Activated T-helper 17 cell treated with anti-CD3 and anti-CD28 coated beads, Interleukin-2, amount 50 U/mL, for 72 hours (primary cell): ENCODE results near the gene RALA. TPM values are rescaled to one million over a fixed set of nuclear protein-coding genes. Genes with fewer than 3 reads are reported as not detected.

Experiments used
- ATAC-seq: fragments of 150-1000 bp; cut with Tn5 transposase; replicated peaks from 2 replicates; pipeline ENCODE4 v1.10.0; 2021; ENCODE audit warnings: mild to moderate bottlenecking, moderate library complexity
- H3K27ac Mint-ChIP-seq: one replicate; pipeline ENCODE4 v1.8.0; 2022; ENCODE audit warnings: mixed read lengths
- H3K27me3 Mint-ChIP-seq: one replicate; pipeline ENCODE4 v1.8.0; 2022; ENCODE audit warnings: mixed read lengths
- H3K36me3 Mint-ChIP-seq: one replicate; pipeline ENCODE4 v1.8.0; 2022; ENCODE audit warnings: low read depth, mild to moderate bottlenecking, mixed read lengths
- H3K4me1 Mint-ChIP-seq: one replicate; pipeline ENCODE4 v1.8.0; 2022; ENCODE audit warnings: mixed read lengths
- H3K4me3 Mint-ChIP-seq: one replicate; pipeline ENCODE4 v1.8.0; 2022; ENCODE audit warnings: mild to moderate bottlenecking, mixed read lengths
- H3K9me3 Mint-ChIP-seq: one replicate; pipeline ENCODE4 v1.8.0; 2022; ENCODE audit warnings: mixed read lengths
- total RNA-seq, 2 donors: library from RNA; stranded (reverse); gene quantifications; one replicate each; pipeline ENCODE4 v1.2.3, GENCODE V29; 2022

The RALA gene
- total RNA-seq, 2 donors from 2014 or later = 21.6 to 27.9 TPM

GRCh38 chr7:39696631-39697030 lies 73.3 kb downstream of the RALA start:
- no peak overlapping the region for H3K4me3 Mint-ChIP-seq
- H3K9me3 Mint-ChIP-seq = no peaks in the 10 kb centered on the region
- H3K27ac Mint-ChIP-seq = no peak overlapping the region
- peaks cover 96% of the 10 kb centered on the region for H3K36me3 Mint-ChIP-seq
- no peak for ATAC-seq
- no peaks in the 10 kb centered on the region for H3K4me1 Mint-ChIP-seq
- no peaks in the 10 kb centered on the region for H3K27me3 Mint-ChIP-seq

GRCh38 chr7:39697483-39697882 lies 74.1 kb downstream of the RALA start:
- Mint-ChIP-seq H3K27me3 (no peaks in the 10 kb centered on the region), H3K36me3 (peaks cover 95% of the 10 kb centered on the region), H3K4me1 (peaks cover 1% of the 10 kb centered on the region), H3K27ac (no peak overlapping the region), H3K9me3 (no peaks in the 10 kb centered on the region), H3K4me3 (no peak overlapping the region)
- no peak for ATAC-seq

- peaks cover 90% of the 10 kb centered on the region for H3K36me3 Mint-ChIP-seq
These were observed 76.8 kb downstream of the RALA start for GRCh38 chr7:39700165-39700564.

GRCh38 chr7:39700932-39701331 lies 77.6 kb downstream of the RALA start:
- Mint-ChIP-seq H3K27ac (no peak overlapping the region), H3K9me3 (no peaks in the 10 kb centered on the region), H3K4me3 (no peak overlapping the region), H3K36me3 (peaks cover 89% of the 10 kb centered on the region), H3K4me1 (peaks cover 4% of the 10 kb centered on the region), H3K27me3 (no peaks in the 10 kb centered on the region)
- no peak for ATAC-seq

More at GRCh38 chr7:39700165-39700564, 76.8 kb downstream of the RALA start:
- Mint-ChIP-seq H3K27ac (no peak overlapping the region), H3K9me3 (no peaks in the 10 kb centered on the region), H3K27me3 (no peaks in the 10 kb centered on the region), H3K4me1 (peaks cover 4% of the 10 kb centered on the region), H3K4me3 (no peak overlapping the region)
- no peak for ATAC-seq

GRCh38 chr7:39702133-39702532 lies 78.8 kb downstream of the RALA start:
- Mint-ChIP-seq H3K27me3 (no peaks in the 10 kb centered on the region), H3K4me1 (peaks cover 4% of the 10 kb centered on the region), H3K36me3 (peaks cover 89% of the 10 kb centered on the region), H3K4me3 (no peak overlapping the region), H3K9me3 (no peaks in the 10 kb centered on the region), H3K27ac (no peak overlapping the region)
- no peak for ATAC-seq

- Mint-ChIP-seq H3K27me3 (no peaks in the 10 kb centered on the region), H3K27ac (no peak overlapping the region), H3K4me1 (peaks cover 4% of the 10 kb centered on the region), H3K9me3 (no peaks in the 10 kb centered on the region), H3K4me3 (no peak overlapping the region), H3K36me3 (peaks cover 87% of the 10 kb centered on the region)
- no peak for ATAC-seq
These were observed 79.8 kb downstream of the RALA start for GRCh38 chr7:39703144-39703543.

- Mint-ChIP-seq H3K36me3 (peaks cover 30% of the 10 kb centered on the region), H3K27ac (no peak overlapping the region), H3K9me3 (peaks cover 6% of the 10 kb centered on the region), H3K4me1 (no peaks in the 10 kb centered on the region), H3K4me3 (no peak overlapping the region), H3K27me3 (no peaks in the 10 kb centered on the region)
- ATAC-seq = no peak
These were observed 85.7 kb downstream of the RALA start for GRCh38 chr7:39709029-39709428.

- H3K4me3 Mint-ChIP-seq = no peak overlapping the region
- H3K27me3 Mint-ChIP-seq = no peaks in the 10 kb centered on the region
- H3K27ac Mint-ChIP-seq = no peak overlapping the region
- peaks cover 6% of the 10 kb centered on the region for H3K9me3 Mint-ChIP-seq
- H3K36me3 Mint-ChIP-seq = peaks cover 29% of the 10 kb centered on the region
- ATAC-seq = no peak
- no peaks in the 10 kb centered on the region for H3K4me1 Mint-ChIP-seq
These were observed 86.5 kb downstream of the RALA start for GRCh38 chr7:39709768-39710311.

GRCh38 chr7:39712751-39713150 lies 89.4 kb downstream of the RALA start:
- Mint-ChIP-seq H3K27me3 (no peaks in the 10 kb centered on the region), H3K36me3 (peaks cover 2% of the 10 kb centered on the region), H3K9me3 (peaks cover 17% of the 10 kb centered on the region), H3K4me1 (no peaks in the 10 kb centered on the region), H3K27ac (no peak overlapping the region), H3K4me3 (no peak overlapping the region)
- ATAC-seq = no peak

- Mint-ChIP-seq H3K9me3 (peaks cover 17% of the 10 kb centered on the region), H3K27me3 (no peaks in the 10 kb centered on the region), H3K36me3 (no peaks in the 10 kb centered on the region), H3K4me3 (no peak overlapping the region), H3K27ac (no peak overlapping the region), H3K4me1 (no peaks in the 10 kb centered on the region)
- no peak for ATAC-seq
These were observed 91.2 kb downstream of the RALA start for GRCh38 chr7:39714447-39715091.

- Mint-ChIP-seq H3K4me1 (no peaks in the 10 kb centered on the region), H3K27ac (peak overlapping the region; percentile 21), H3K4me3 (no peak overlapping the region), H3K36me3 (no peaks in the 10 kb centered on the region), H3K27me3 (no peaks in the 10 kb centered on the region), H3K9me3 (peaks cover 4% of the 10 kb centered on the region)
- ATAC-seq = no peak
These were observed 97.2 kb downstream of the RALA start for GRCh38 chr7:39720586-39720985.

- Mint-ChIP-seq H3K4me1 (no peaks in the 10 kb centered on the region), H3K9me3 (no peaks in the 10 kb centered on the region), H3K36me3 (no peaks in the 10 kb centered on the region), H3K27ac (peak overlapping the region; percentile 21), H3K27me3 (no peaks in the 10 kb centered on the region), H3K4me3 (no peak overlapping the region)
- ATAC-seq = no peak
These were observed 98.0 kb downstream of the RALA start for GRCh38 chr7:39721345-39721744.

GRCh38 chr7:39721919-39722597 lies 98.7 kb downstream of the RALA start:
- no peak overlapping the region for H3K4me3 Mint-ChIP-seq
- H3K4me1 Mint-ChIP-seq = no peaks in the 10 kb centered on the region
- no peak for ATAC-seq
- no peak overlapping the region for H3K27ac Mint-ChIP-seq
- H3K27me3 Mint-ChIP-seq = no peaks in the 10 kb centered on the region
- H3K36me3 Mint-ChIP-seq = no peaks in the 10 kb centered on the region
- no peaks in the 10 kb centered on the region for H3K9me3 Mint-ChIP-seq

GRCh38 chr7:39727231-39728012 lies 104.0 kb downstream of the RALA start:
- no peak for ATAC-seq
- H3K36me3 Mint-ChIP-seq = no peaks in the 10 kb centered on the region
- no peaks in the 10 kb centered on the region for H3K27me3 Mint-ChIP-seq
- H3K4me3 Mint-ChIP-seq = no peak overlapping the region
- no peak overlapping the region for H3K27ac Mint-ChIP-seq
- no peaks in the 10 kb centered on the region for H3K9me3 Mint-ChIP-seq
- no peaks in the 10 kb centered on the region for H3K4me1 Mint-ChIP-seq
